Rectal smooth muscle tissue (tissue), 1 donor: Measurements from ENCODE around the gene STAB1.
"Not testable (repeated sequence)": the region's sequence is repeated elsewhere in the genome, so short reads cannot be mapped to it uniquely, and the experiment has no call there.

Experiments used
- H3K27ac ChIP-seq: one replicate; pipeline ENCODE4 v1.7.0; 2013; ENCODE audit warnings: low read depth, low read length, inconsistent platforms
- H3K27me3 ChIP-seq: one replicate; pipeline ENCODE4 v1.7.0; 2013; ENCODE audit warnings: low read length; ENCODE audit not compliant: control insufficient read depth, insufficient read depth
- H3K36me3 ChIP-seq: one replicate; pipeline ENCODE4 v1.7.0; 2013; ENCODE audit warnings: low read length; ENCODE audit not compliant: control insufficient read depth, insufficient read depth
- H3K4me1 ChIP-seq: one replicate; pipeline ENCODE4 v1.7.0; 2013; ENCODE audit warnings: low read length; ENCODE audit not compliant: control insufficient read depth, insufficient read depth
- H3K4me3 ChIP-seq: one replicate; pipeline ENCODE4 v1.7.0; 2013; ENCODE audit warnings: low read length
- H3K9ac ChIP-seq: one replicate; pipeline ENCODE4 v1.7.0; 2013; ENCODE audit warnings: low read length

The STAB1 gene

DNA sequence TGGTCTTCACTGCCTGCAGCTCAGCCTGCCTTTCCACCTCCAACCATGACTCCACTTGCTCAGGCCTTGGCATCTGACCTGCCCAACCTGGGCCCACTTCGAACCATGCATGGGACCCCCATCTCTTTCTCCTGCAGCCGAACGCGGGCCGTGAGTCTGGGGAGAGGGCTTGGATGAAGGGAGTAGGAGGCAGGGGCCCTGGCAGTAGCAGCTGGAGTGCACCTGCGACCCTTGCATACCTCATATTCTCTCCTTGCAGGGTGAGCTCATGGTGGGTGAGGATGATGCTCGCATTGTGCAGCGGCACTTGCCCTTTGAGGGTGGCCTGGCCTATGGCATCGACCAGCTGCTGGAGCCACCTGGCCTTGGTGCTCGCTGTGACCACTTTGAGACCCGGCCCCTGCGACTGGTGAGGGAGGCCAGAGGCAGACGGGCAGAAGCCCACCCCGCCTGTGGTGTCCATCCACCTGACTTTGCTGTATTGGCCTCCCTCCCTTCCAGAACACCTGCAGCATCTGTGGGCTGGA lies 25.1 kb downstream of the STAB1 start:
- Histone ChIP-seq H3K4me3 (no peak overlapping the region), H3K36me3 (no peaks in the 10 kb centered on the region), H3K9ac (no peak overlapping the region), H3K27me3 (no peaks in the 10 kb centered on the region), H3K4me1 (no peaks in the 10 kb centered on the region), H3K27ac (no peak overlapping the region)

- Histone ChIP-seq H3K4me3 (no peak overlapping the region), H3K4me1 (no peaks in the 10 kb centered on the region), H3K27me3 (no peaks in the 10 kb centered on the region), H3K27ac (no peak overlapping the region), H3K9ac (no peak overlapping the region), H3K36me3 (no peaks in the 10 kb centered on the region)
Observed at GRCh38 chr3:52520716-52521487, 25.8 kb downstream of the STAB1 start.

GRCh38 chr3:52521488-52521824 lies 26.3 kb downstream of the STAB1 start:
- no peaks in the 10 kb centered on the region for H3K4me1 ChIP-seq
- no peaks in the 10 kb centered on the region for H3K36me3 ChIP-seq

DNA sequence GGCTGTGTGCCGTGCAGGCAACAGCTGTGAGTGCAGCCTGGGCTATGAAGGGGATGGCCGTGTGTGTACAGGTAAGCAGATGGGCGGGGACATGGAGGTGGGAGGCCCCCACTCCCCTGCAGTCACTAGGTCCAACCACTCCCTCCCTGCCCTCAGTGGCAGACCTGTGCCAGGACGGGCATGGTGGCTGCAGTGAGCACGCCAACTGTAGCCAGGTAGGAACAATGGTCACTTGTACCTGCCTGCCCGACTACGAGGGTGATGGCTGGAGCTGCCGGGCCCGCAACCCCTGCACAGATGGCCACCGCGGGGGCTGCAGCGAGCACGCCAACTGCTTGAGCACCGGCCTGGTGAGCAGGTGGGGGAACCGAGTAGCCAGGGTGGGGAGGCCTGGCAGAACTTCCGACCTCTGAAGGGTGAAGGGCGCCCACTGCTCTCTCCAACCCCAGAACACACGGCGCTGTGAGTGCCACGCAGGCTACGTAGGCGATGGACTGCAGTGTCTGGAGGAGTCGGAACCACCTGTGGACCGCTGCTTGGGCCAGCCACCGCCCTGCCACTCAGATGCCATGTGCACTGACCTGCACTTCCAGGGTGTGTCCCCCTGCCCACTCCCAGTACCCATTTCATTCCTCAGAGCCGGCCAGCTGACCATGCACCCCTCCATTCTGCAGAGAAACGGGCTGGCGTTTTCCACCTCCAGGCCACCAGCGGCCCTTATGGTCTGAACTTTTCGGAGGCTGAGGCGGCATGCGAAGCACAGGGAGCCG lies 26.9 kb downstream of the STAB1 start:
- Histone ChIP-seq H3K4me3 (no peak overlapping the region), H3K9ac (no peak overlapping the region), H3K4me1 (no peaks in the 10 kb centered on the region), H3K27me3 (no peaks in the 10 kb centered on the region), H3K27ac (no peak overlapping the region), H3K36me3 (peaks cover 2% of the 10 kb centered on the region)

More at GRCh38 chr3:52521488-52521824, 26.3 kb downstream of the STAB1 start:
- H3K27me3 ChIP-seq, result no peaks in the 10 kb centered on the region
- H3K27ac ChIP-seq, result no peak overlapping the region
- no peak overlapping the region for H3K4me3 ChIP-seq
- no peak overlapping the region for H3K9ac ChIP-seq

DNA sequence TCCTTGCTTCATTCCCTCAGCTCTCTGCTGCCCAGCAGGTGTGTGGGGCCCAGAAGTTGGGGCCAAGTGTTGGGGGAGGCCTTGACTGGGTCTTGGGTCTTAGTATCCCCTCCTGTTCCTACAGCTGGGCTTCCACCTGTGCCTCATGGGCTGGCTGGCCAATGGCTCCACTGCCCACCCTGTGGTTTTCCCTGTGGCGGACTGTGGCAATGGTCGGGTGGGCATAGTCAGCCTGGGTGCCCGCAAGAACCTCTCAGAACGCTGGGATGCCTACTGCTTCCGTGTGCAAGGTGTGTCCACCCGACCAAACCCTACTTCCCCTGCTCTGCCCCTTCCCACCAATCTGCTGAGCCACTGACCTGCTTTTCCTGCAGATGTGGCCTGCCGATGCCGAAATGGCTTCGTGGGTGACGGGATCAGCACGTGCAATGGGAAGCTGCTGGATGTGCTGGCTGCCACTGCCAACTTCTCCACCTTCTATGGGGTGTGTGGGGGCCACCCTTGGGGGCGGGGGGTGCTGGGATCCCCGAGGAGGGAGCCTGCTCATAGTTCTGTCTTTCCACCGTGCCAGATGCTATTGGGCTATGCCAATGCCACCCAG lies 27.6 kb downstream of the STAB1 start:
- H3K27ac ChIP-seq, result no peak overlapping the region
- no peak overlapping the region for H3K4me3 ChIP-seq
- peaks cover 2% of the 10 kb centered on the region for H3K36me3 ChIP-seq
- H3K27me3 ChIP-seq, result no peaks in the 10 kb centered on the region
- H3K9ac ChIP-seq, result no peak overlapping the region
- no peaks in the 10 kb centered on the region for H3K4me1 ChIP-seq

DNA sequence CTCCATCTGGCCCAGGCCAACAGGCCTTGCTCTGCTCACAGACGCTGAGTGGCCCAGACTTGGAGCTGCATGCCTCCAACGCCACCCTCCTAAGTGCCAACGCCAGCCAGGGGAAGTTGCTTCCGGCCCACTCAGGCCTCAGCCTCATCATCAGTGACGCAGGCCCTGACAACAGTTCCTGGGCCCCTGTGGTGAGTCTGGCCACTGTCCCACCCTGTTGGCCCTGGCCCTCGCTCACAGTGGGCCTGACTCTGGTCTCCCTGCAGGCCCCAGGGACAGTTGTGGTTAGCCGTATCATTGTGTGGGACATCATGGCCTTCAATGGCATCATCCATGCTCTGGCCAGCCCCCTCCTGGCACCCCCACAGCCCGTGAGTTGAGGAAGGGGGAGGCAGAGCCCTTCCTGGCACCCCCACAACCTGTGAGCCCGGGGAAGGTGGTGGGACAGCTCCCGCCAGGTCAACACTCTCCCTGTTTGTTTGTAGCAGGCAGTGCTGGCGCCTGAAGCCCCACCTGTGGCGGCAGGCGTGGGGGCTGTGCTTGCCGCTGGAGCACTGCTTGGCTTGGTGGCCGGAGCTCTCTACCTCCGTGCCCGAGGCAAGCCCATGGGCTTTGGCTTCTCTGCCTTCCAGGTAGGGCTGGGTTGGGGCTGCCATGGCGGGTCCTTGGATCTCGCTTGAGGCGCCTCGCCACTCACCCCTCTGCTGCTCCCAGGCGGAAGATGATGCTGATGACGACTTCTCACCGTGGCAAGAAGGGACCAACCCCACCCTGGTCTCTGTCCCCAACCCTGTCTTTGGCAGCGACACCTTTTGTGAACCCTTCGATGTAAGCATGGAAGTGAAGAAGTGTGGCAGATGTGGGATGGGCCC lies 28.5 kb downstream of the STAB1 start:
- no peaks in the 10 kb centered on the region for H3K27me3 ChIP-seq
- H3K4me3 ChIP-seq, result no peak overlapping the region
- H3K4me1 ChIP-seq, result no peaks in the 10 kb centered on the region
- H3K36me3 ChIP-seq, result peaks cover 2% of the 10 kb centered on the region
- H3K27ac ChIP-seq, result no peak overlapping the region
- no peak overlapping the region for H3K9ac ChIP-seq

DNA sequence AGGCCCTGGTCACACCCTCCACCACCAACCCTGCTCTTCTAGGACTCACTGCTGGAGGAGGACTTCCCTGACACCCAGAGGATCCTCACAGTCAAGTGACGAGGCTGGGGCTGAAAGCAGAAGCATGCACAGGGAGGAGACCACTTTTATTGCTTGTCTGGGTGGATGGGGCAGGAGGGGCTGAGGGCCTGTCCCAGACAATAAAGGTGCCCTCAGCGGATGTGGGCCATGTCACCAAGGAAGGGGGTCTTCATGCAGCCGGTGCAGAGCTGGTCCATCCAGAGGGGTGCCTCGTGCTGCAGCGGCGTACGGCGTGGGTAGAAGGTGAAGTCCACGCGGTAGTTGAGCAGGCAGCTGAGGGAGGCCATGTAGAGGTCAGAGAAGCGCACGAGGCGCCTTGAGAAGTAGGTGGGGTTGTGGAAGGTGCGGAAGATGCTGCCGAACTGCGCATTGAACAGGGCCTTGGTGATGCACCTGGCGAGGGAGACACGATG lies 29.2 kb downstream of the STAB1 start:
- Histone ChIP-seq H3K4me1 (no peaks in the 10 kb centered on the region), H3K9ac (no peak overlapping the region), H3K27ac (no peak overlapping the region)

DNA sequence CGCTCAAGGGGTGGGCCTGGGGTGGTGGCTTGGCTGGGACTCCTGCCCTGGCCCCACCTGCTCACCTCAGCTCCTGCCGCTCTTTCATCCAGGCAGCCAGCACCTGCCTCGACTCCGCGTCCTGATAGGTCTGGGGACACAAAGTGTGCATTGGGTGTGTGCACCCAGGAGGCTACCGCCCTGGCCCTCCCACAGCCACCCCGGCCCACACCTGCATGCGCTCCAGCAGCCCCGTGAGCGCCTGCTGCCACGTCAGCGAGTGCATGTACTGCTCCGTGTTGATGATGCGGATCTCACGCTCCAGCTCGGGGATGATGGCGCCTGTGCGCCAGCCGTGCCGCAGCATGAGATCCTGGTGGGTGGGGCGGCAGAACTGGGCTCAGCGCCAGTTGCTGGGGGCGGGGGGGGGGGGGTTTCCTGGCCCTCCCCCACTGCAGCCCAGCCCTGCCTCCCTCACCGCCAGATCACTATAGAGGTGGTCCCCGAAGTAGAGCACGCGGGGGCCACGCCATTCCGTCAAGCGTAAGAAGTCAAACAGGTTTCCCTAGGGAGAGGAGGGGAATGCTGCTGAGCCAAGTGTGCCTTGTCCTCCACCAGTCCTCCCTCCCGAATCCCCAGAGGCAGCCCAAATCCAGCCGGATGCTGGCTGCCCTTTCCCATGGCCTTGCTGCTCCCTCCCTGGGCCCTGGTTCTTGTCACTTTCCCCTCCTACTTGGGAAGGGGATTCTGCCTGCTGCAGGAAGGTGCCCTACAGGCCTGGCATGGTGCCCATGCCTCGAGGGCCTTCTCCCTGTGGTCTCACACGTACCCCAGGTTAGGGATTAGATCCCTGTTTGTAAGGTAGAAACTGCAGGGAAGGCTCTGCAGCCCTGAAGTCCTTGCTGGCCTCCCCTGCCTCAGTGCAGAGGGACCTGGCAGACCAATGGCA lies 29.9 kb downstream of the STAB1 start:
- Histone ChIP-seq H3K36me3 (peaks cover 2% of the 10 kb centered on the region), H3K4me1 (no peaks in the 10 kb centered on the region), H3K27me3 (no peaks in the 10 kb centered on the region), H3K4me3 (no peak overlapping the region), H3K27ac (no peak overlapping the region), H3K9ac (no peak overlapping the region)

More for the DNA sequence above, 29.2 kb downstream of the STAB1 start:
- Histone ChIP-seq H3K4me3 (no peak overlapping the region), H3K36me3 (peaks cover 2% of the 10 kb centered on the region), H3K27me3 (no peaks in the 10 kb centered on the region)

DNA sequence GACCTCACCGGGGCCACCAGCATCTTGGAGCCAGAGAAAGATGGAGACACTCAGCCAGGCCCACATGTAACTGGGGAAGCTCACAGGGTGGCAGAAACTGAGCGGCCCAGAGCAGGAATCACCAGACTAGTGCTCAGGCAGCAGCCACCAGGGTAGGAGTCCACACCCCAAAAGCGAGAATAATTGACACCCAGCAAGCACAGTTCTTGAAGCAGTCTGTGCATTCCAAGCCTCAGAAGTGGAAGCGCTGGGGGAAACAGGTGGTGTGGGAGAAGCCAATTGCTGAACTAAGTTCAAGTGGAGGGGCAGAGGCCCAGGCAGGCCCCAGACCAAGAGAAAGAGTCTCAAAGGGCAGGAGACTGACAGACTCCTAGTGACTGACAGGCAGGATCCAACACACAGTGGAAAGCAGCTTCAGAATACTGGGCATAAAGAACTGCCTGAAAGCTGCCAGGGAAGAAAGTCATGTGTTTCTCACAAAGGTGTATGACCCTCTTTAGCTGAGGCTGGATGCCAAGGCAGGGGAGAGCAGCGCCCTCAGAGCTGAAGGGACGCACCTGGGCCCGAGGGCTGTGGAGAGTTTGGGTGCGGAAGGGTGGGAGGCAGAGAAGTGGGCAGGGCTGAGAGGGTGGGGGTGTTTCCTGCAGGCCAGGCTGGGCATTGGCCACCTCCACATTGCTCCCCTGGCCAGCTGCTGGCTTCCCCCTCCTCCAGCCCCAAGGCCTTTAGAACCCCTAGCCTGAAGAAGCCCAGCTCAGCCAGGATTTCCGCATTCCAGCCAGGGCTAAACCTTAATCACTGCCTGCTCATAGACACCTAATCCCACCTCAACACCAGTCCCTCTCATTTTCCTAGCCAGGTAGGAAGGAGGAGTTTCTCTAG lies 30.8 kb downstream of the STAB1 start:
- H3K27me3 ChIP-seq, result no peaks in the 10 kb centered on the region
- no peaks in the 10 kb centered on the region for H3K4me1 ChIP-seq
- no peak overlapping the region for H3K4me3 ChIP-seq
- H3K36me3 ChIP-seq, result peaks cover 2% of the 10 kb centered on the region
- no peak overlapping the region for H3K9ac ChIP-seq
- no peak overlapping the region for H3K27ac ChIP-seq

- not testable (repeated sequence) for H3K27me3 ChIP-seq, H3K36me3 ChIP-seq, H3K9ac ChIP-seq, H3K4me3 ChIP-seq, H3K4me1 ChIP-seq, H3K27ac ChIP-seq
Observed at GRCh38 chr3:52526671-52527038, 31.5 kb downstream of the STAB1 start.
